GM12878 (cell line): ENCODE data around the gene MASP1. TPM values are rescaled to one million over a fixed set of nuclear protein-coding genes. Genes with fewer than 3 reads are reported as not detected.

Experiments used
- ATAC-seq: fragments of 200-7000 bp; cut with Tn5 transposase; 3 replicates; pipeline ENCODE4 v1.9.1; 2020; ENCODE audit warnings: mild to moderate bottlenecking, moderate library complexity
- BruUV-seq: library from RNA; stranded (reverse); fragments of 400-500 nt; replicated peaks from 2 replicates; lab custom pipeline; 2021; lab: Mats Ljungman, UMichigan
- CTCF ChIA-PET: fragments of 300-600 bp; sonication (Branson Sonifier 250); formaldehyde crosslinking; extraction: SDS; loops from one replicate; lab custom pipeline; 2021; ENCODE audit warnings: inconsistent platforms; lab: Yijun Ruan, JAX
- POLR2A ChIA-PET: fragments of 350-600 bp; formaldehyde crosslinking; extraction: SDS; loops from one replicate; lab custom pipeline; 2021; ENCODE audit warnings: inconsistent platforms; lab: Charles Lee
- RAD21 ChIA-PET: fragments of 300-600 bp; sonication (Branson Sonifier 250); formaldehyde crosslinking; loops from one replicate; lab custom pipeline; 2023; ENCODE audit warnings: antibody characterized with exemption; ENCODE audit not compliant: unreplicated experiment; lab: Charles Lee
- SMC1A ChIA-PET: fragments of 300-600 bp; sonication (Branson Sonifier 250); formaldehyde crosslinking; loops from one replicate; lab custom pipeline; 2023; ENCODE audit not compliant: unreplicated experiment, uncharacterized antibody; lab: Charles Lee
- DNase-seq: peaks from one replicate; pipeline ENCODE4 v3.0.0-alpha.2; 2011; ENCODE audit warnings: low read depth, low spot score
- FAIRE-seq: peaks from 3 replicates; lab custom pipeline; 2011; peaks lifted over from hg19 to GRCh38; lab: Jason Lieb, UNC
- H2AFZ ChIP-seq: 2 replicates; pipeline ENCODE4 v1.6.0; 2011; ENCODE audit warnings: low read depth, low read length, control low read depth; ENCODE audit not compliant: control insufficient read depth
- H3K27ac ChIP-seq: 2 replicates; pipeline ENCODE4 v1.5.1; 2011; ENCODE audit warnings: control low read depth; ENCODE audit not compliant: control insufficient read depth, insufficient read depth
- H3K27me3 ChIP-seq, 2 experiments: replicated peaks in 1 of 2; 2 replicates each; pipeline versions ENCODE4 v1.6.0 to v1.6.1; 2011; ENCODE audit warnings: low read length in 1 of 2; ENCODE audit not compliant: control insufficient read depth in 2 of 2, insufficient read depth in 2 of 2
- H3K36me3 ChIP-seq, 2 experiments: 2 replicates each; pipeline ENCODE4 v1.5.1; 2011; ENCODE audit warnings: low read length in 1 of 2; ENCODE audit not compliant: control insufficient read depth in 2 of 2, insufficient read depth in 2 of 2
- H3K4me1 ChIP-seq: 2 replicates; pipeline ENCODE4 v1.6.1; 2011; ENCODE audit warnings: mild to moderate bottlenecking, low read length, moderate library complexity, mixed read lengths; ENCODE audit not compliant: control insufficient read depth, insufficient read depth
- H3K4me2 ChIP-seq: 2 replicates; pipeline ENCODE4 v1.6.0; 2011; ENCODE audit warnings: control low read depth; ENCODE audit not compliant: control insufficient read depth, insufficient read depth
- H3K4me3 ChIP-seq: fragments of 200-600 bp; sonication (generic); 2 replicates; pipeline ENCODE4 v1.5.1; 2016
- H3K79me2 ChIP-seq: 2 replicates; pipeline ENCODE4 v1.6.0; 2011; ENCODE audit warnings: low read length; ENCODE audit not compliant: control insufficient read depth, insufficient read depth
- H3K9ac ChIP-seq: 2 replicates; pipeline ENCODE4 v1.8.0; 2011; ENCODE audit warnings: low read length, control low read depth, mixed read lengths; ENCODE audit not compliant: control insufficient read depth, insufficient read depth
- H3K9me3 ChIP-seq: replicated peaks from 3 replicates; pipeline ENCODE4 v1.5.1; 2011; ENCODE audit warnings: mild to moderate bottlenecking, low read length; ENCODE audit not compliant: control insufficient read depth, insufficient read depth
- H4K20me1 ChIP-seq: 2 replicates; pipeline ENCODE4 v1.6.0; 2011; ENCODE audit not compliant: control insufficient read depth, insufficient read depth
- BHLHE40 ChIP-seq, 2 experiments: fragments of 450-650 bp in 1 of 2; IDR thresholded peaks; 2 replicates each; pipeline ENCODE4 v1.6.1; 2011 to 2017; ENCODE audit warnings: low read depth in 2 of 2, borderline replicate concordance in 1 of 2, improper control_type of control experiment in 1 of 2, low read length in 1 of 2, mild to moderate bottlenecking in 1 of 2
- CEBPB ChIP-seq, 2 experiments: fragments of 150-350 bp in 1 of 2; IDR thresholded peaks; 2 replicates each; pipeline ENCODE4 v1.6.1; 2012 to 2014; ENCODE audit warnings: low read depth in 2 of 2, low read length in 2 of 2, borderline replicate concordance in 1 of 2, inconsistent platforms in 1 of 2
- ESRRA ChIP-seq: IDR thresholded peaks from 2 replicates; pipeline ENCODE4 v1.6.1; 2012; ENCODE audit warnings: mild to moderate bottlenecking, low read length, improper control_type of control experiment
- FOS ChIP-seq: IDR thresholded peaks from 3 replicates; pipeline ENCODE4 v1.6.1; 2011; ENCODE audit warnings: borderline replicate concordance; ENCODE audit not compliant: insufficient read length; ENCODE audit errors: extremely low read depth
- IKZF2 ChIP-seq, 2 experiments: fragments of 450-650 bp; IDR thresholded peaks; 2 replicates each; pipeline ENCODE4 v1.6.1; 2017; ENCODE audit warnings: mild to moderate bottlenecking in 2 of 2, moderate library complexity in 2 of 2
- KDM1A ChIP-seq: fragments of 200-600 bp; sonication (generic); IDR thresholded peaks from 2 replicates; pipeline ENCODE4 v1.6.1; 2016; ENCODE audit warnings: borderline replicate concordance
- MYB ChIP-seq: fragments of 150-350 bp; IDR thresholded peaks from 2 replicates; pipeline ENCODE4 v1.6.1; 2014; ENCODE audit warnings: mild to moderate bottlenecking, low read depth, low read length, borderline replicate concordance
- NFYB ChIP-seq: IDR thresholded peaks from 2 replicates; pipeline ENCODE4 v1.6.1; 2011; ENCODE audit warnings: low read depth, mild to moderate bottlenecking, low read length, improper control_type of control experiment, moderate library complexity; ENCODE audit not compliant: insufficient read depth
- NR2C1 ChIP-seq: fragments of 450-650 bp; IDR thresholded peaks from 2 replicates; pipeline ENCODE4 v1.6.1; 2017; ENCODE audit warnings: antibody characterized with exemption, mild to moderate bottlenecking, moderate library complexity
- PRDM15 ChIP-seq: fragments of 450-650 bp; formaldehyde crosslinking; IDR thresholded peaks from 2 replicates; pipeline ENCODE4 v1.4.0; 2020; ENCODE audit warnings: mild to moderate bottlenecking, moderate library complexity
- RAD21 ChIP-seq: IDR thresholded peaks from 2 replicates; pipeline ENCODE4 v1.6.1; 2011; ENCODE audit warnings: mild to moderate bottlenecking, low read depth, low read length, moderate library complexity; ENCODE audit not compliant: insufficient read depth
- SUPT20H ChIP-seq: IDR thresholded peaks from 2 replicates; pipeline ENCODE4 v1.6.1; 2011; ENCODE audit warnings: low read depth, mild to moderate bottlenecking, low read length, moderate library complexity, borderline replicate concordance; ENCODE audit not compliant: control insufficient read depth
- TBL1XR1 ChIP-seq: IDR thresholded peaks from 2 replicates; pipeline ENCODE4 v1.6.1; 2012; ENCODE audit warnings: low read depth, low read length, improper control_type of control experiment
- YBX1 ChIP-seq: fragments of 450-650 bp; IDR thresholded peaks from 2 replicates; pipeline ENCODE4 v1.6.1; 2016; ENCODE audit warnings: antibody characterized with exemption
- in situ Hi-C: fragments of 300-500 bp; cut with MboI; formaldehyde crosslinking; loops from 9 replicates; pipeline ENCODE4 v1.14.3; 2018; ENCODE audit warnings: mixed read lengths
- intact Hi-C: fragments of 100-400 bp; cut with micrococcal nuclease; formaldehyde crosslinking; loops from one replicate; pipeline ENCODE4 v1.14.2; 2022; ENCODE audit not compliant: unreplicated experiment
- polyA plus RNA-seq, 11 experiments: library from polyadenylated mRNA; depleted of rRNA in 4 of 11; unstranded in 6 of 11; stranded (reverse) in 5 of 11; fragments of >200 nt; fragmentation: Nextera tagmentation in 4 of 11; fragmentation: Illumina TruSeq in 1 of 11; extraction: Ambion mirVana in 4 of 11; extraction: Trizol in 1 of 11; gene quantifications; 1 replicate in 1 of 11; 2 replicates in 10 of 11; pipeline versions ENCODE4 v1.2.1 to v1.2.3, GENCODE V29; 2011 to 2016; ENCODE audit warnings: inconsistent platforms in 2 of 11, missing spikeins in 2 of 11, low read depth in 1 of 11
- total RNA-seq, 4 experiments: library from RNA; depleted of rRNA in 3 of 4; stranded (reverse); fragments of >200 nt in 3 of 4; fragmentation: Illumina TruSeq in 1 of 4; extraction: Trizol in 1 of 4; gene quantifications; 2 replicates each; pipeline versions ENCODE4 v1.2.1 to v1.2.3, GENCODE V29; 2013 to 2021
- TF ChIP-seq, protein P1 (sequence below): fragments of 450-650 bp; IDR thresholded peaks from 2 replicates; pipeline ENCODE4 v1.6.1; 2017; ENCODE audit warnings: borderline replicate concordance

Gene MASP1
- total and polyA plus RNA-seq, 10 of the 15 experiments (the other 5 are each of a cell fraction or from before 2014, with no cell fraction given): 0.05 TPM; not detected in 9

DNA sequence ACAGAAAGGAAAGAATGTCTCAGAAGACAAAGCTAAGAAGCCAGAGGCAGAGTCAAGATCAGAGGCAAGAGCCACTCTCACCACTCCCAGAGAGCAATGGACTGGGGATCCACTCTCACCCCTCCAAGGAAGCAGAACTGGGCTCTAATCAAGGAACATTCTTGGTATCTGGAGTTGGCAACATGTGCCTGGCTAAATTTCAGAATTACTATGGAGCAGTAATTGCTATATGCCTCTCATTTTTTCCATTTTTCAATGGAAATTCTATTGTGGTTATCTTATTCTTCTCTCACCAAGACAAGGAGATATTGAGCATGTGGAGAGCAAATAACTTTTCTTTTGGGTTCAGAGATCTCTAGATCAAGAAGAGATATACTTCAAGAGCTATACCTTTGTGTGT lies 22.1 kb downstream of the MASP1 start:
- no peak for DNase-seq
- no peak for ATAC-seq
- ChIA-PET RAD21 (no interaction called here), CTCF (interaction anchor here (1.1 kb wide), 1 partner anchor 49 kb away, joined by 3 read pairs; no protein-coding TSS in a partner anchor), POLR2A (no interaction called here), SMC1A (no interaction called here)
- in situ Hi-C loops (no loop called here), intact Hi-C loops (no loop called here)
- H3K4me3 ChIP-seq: no peak overlapping the region
- H3K4me2 ChIP-seq: no peak overlapping the region
- no peaks in the 10 kb centered on the region; a peak in 1 of 4 replicates for H3K27me3 ChIP-seq
- BruUV-seq: no TSS peak
- no peaks in the 10 kb centered on the region for H3K36me3 ChIP-seq
- H3K4me1 ChIP-seq: no peaks in the 10 kb centered on the region
- TF ChIP-seq YBX1 (no peak), IKZF2 (IDR thresholded peaks at IDR 0.05) (no peak), RAD21 (no peak), PRDM15 (no peak), MYB (no peak), TBL1XR1 (no peak), ESRRA (no peak), NR2C1 (no peak), BHLHE40 (IDR thresholded peaks at IDR 0.05; ENCODE audit: borderline replicate concordance in 1 of 2, low read depth in 2 of 2, low read length in 1 of 2) (no peak), CEBPB (IDR thresholded peaks at IDR 0.05; ENCODE audit: borderline replicate concordance in 1 of 2, low read depth in 2 of 2, low read length in 2 of 2) (no peak), KDM1A (no peak), FOS (no peak), SUPT20H (no peak), NFYB (no peak)
- TF ChIP-seq, protein P1, sequence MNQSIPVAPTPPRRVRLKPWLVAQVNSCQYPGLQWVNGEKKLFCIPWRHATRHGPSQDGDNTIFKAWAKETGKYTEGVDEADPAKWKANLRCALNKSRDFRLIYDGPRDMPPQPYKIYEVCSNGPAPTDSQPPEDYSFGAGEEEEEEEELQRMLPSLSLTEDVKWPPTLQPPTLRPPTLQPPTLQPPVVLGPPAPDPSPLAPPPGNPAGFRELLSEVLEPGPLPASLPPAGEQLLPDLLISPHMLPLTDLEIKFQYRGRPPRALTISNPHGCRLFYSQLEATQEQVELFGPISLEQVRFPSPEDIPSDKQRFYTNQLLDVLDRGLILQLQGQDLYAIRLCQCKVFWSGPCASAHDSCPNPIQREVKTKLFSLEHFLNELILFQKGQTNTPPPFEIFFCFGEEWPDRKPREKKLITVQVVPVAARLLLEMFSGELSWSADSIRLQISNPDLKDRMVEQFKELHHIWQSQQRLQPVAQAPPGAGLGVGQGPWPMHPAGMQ: no peak
- H3K9me3 ChIP-seq: no peaks in the 10 kb centered on the region
- no peaks in the 10 kb centered on the region for H3K79me2 ChIP-seq
- no peaks in the 10 kb centered on the region for H4K20me1 ChIP-seq
- H2AFZ ChIP-seq: no peak overlapping the region
- no peak overlapping the region for H3K27ac ChIP-seq
- FAIRE-seq: no peak
- no peak overlapping the region for H3K9ac ChIP-seq
